ENCODE results near the gene OR6K2. TPM values are rescaled to one million over a fixed set of nuclear protein-coding genes. Genes with fewer than 3 reads are reported as not detected.
A peak's percentile ranks its signal among the peaks of the same experiment; 100 is the strongest.

OR6K2 gene
- total RNA-seq, 2 donors from 2014 or later = not detected

DNA sequence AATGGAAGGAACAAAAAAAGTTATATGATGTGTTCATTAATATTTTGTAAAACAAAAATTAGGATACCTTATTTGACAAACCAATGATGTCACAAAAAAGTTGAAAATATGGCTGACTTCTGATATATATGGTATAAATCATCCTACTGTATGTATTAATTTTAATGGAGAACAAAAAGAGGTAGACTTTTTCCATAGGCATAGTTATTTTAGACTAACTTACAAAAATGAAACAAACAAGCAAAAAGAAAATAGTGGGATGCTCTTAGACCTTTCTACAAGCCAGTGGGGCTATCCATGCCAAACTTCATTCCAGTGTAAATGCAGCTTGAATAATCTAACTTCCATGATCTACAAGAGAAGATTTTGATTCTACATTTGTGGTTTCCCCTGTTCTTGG, 13.4 kb downstream of the OR6K2 start:
- intact Hi-C loops (cut with DNase I) = no loop called here
- DNase-seq (no peak), ATAC-seq (no peak)

DNA sequence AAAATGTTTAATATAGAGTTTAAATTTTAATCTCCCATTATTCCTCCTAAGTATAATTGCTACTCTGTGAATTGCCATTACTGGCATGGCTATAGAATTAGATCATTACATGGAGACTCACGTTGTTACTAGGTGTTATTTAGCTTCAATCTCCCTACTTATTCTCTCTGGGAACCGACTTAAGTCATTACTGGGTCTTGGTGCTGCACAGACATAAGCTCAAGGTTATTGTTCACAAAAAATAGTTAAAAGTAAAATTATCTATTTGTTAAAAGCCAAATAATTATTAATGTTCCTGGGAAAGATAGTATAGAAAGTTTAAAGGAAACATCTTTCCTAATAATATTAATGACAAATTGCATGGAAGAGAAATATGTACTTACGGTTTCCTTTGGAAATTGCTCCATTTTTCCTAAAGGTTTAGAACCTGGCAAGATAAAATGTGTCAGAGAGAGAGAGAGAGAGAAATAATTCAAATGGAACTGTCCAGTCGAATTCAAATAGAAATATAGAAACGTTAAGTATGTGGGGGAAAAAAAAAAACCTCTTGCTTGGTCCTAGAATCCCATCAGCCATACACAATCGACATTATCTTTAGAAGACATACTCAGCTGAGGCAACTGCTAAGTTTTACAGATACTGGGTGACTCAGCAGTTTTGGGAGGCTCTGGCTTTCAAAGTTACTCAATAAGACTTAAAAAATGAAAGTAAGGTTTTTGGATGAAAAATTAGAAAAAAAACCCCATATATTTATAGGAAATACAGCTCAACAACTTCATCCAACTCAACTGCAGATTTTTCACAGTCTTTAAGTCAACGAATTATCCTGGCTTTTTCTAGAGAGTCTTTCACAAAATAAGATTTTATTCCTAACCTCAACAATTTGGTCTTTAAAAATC, 14.1 kb downstream of the OR6K2 start, which contains the start of gene SPTA1:
TSS of gene SPTA1 (minus strand) at position 605 of the 899 bp plus-strand sequence. CDS start at position 407, 198 bp downstream.
- intact Hi-C loops (cut with DNase I) = no loop called here
- DNase-seq = no peak
- no peak for ATAC-seq

DNA sequence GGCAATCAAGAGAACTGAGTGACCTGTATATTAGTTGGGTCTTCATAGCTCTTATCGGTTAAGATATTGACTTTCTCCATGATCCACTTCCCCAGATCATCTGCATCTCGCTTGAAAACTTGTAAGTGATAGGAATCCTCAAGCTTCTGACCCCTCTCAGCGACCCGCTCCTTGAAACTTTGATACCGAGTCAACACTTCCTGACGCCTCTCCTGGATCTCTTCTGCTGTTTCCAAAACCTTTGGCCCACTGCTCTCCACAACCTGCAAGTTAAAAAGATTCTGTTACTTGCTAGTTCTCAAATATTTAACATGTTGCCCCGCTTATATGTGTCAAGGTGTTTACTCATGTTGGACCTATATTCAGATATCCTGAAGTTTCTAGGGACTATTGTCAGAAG, 15.4 kb downstream of the OR6K2 start:
- ATAC-seq = no peak
- no peak for DNase-seq
- intact Hi-C loops (cut with DNase I) = no loop called here

DNA sequence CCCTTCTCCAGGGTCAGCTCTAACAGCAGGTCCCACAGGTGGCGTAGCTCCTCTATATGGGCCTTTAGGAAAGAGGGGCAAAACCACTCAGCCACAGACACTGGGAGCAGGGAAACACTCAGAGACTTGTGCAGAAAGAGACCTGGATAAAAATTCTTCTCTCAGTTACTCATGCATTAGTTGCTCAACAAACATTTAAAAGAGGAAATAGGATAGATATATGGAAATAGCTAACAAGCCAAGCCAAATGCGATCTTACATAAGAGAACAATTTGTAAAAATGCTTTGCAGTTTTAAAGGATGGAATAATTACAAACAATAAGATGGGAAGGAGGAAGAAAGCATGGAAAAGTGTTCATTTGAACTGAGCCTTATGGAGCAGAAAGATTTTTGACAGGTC, 18.8 kb downstream of the OR6K2 start:
- intact Hi-C loops (cut with DNase I) = no loop called here
- no peak for DNase-seq
- ATAC-seq = no peak

DNA sequence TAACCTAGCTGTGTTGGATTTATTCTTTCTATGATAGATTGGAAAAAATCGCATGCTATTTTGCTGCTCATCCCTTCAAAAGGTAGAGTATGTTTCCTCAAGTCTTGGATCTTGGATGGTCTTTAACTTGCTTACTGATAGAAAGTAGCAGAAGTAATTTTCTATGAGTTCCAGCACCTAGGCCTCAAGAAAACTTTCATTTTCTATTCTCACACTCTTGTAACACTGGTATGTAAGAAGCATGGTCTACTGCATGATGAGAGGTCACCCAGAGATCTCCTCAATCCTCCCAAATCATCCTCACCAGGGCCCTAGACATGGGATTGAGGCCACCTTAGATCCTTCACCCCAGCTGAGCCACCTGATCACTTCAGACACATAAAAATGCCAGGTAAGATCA, 21.2 kb downstream of the OR6K2 start:
- DNase-seq (no peak), ATAC-seq (no peak)
- intact Hi-C loops (cut with DNase I) = no loop called here

DNA sequence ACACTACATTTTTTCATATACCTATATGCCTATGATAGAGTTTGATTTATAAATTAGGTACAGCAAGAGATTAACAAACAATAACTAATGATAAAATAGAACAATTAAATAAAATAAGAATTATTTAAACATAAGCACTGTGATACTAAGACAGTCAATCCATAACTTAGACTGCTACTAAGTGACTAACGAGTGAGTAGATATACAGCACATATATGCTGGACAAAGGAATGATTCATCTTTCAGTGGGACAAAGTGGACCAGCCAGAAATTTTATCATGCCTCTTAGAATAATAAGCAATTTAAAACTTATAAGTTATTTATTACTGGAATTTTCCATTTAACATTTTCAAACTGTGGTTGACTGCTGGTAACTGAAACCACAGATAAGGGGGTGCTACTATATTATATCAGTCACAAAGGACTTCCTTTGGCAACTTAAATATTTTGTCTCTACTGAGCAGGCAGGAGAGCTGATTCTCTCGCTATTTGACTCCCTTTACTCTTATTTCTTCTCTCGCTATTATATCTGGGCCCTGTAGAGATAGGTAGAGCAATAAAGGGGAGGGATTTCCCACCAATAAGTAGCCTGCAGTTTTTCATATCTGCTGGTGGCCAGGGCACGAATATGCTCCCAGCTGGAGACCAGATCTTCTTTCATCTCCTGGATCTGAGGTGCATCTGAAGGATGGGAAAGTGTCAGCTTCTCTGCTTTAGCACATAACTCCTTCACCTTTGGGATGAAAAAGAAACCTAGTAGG, 24.7 kb downstream of the OR6K2 start:
- DNase-seq (no peak), ATAC-seq (no peak)
- intact Hi-C loops (cut with DNase I) = no loop called here

DNA sequence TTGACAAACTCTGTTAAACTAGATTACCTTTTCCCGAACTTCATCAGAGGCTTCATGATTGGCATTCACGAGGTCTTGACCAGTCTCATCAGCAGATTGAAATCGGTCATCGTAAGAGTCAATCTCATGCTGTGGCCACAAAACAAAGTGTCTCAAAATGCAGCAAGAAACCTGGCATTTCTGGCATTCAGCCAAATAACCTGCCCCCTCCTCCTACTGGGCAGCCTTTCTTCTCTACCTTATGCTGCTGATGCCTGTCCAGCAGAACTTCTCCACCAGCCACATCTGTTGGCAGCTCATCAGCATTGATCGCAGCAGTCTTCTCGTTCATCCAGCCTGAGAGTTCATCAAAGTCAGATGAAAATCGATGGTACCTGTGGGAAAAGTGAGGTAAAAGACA, 26.1 kb downstream of the OR6K2 start:
- ATAC-seq (no peak), DNase-seq (no peak)
- intact Hi-C loops (cut with DNase I) = no loop called here

DNA sequence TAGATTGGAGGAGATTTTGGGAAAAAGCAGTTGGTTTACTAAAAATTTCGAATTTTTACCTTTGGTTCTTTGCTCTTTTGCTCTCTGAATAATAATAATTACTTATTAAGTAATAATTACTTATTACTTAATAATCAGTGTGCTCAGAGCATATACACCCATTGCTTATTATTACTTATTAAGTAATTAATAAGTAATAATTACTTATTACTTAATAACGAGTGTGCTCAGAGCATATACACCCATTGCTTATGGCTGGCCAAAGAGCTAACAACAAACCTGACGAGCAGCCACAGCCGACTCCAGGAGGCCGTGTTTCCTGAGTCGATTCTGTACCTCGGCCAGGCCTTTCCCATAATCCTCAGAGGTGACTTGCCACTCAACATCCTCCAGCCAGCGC, 34.4 kb downstream of the OR6K2 start:
- no peak for DNase-seq
- intact Hi-C loops (cut with DNase I) = no loop called here

DNA sequence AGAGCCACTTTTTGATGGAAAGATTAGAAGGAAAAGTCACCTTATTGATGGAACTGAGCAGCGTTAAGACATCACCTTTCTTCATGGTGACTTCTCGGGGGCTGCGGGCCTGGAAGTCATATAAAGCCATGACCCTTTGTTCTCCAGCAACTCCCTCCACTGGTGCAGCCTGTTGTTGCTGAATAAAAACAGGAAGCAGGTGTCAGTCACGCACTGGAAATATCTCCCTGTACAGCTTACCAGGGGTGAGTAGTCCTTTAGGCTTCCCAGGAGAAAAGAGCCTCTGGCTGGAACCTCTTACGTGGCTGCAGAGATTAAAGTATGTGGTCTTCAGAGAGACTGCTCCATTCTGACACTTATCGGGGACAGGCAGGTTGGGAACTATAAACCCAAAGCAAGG, 45.9 kb downstream of the OR6K2 start:
- no peak for ATAC-seq
- peak; percentile 18 for DNase-seq
- intact Hi-C loops (cut with DNase I) = no loop called here

More for the DNA sequence above, 34.4 kb downstream of the OR6K2 start:
- no peak for ATAC-seq

DNA sequence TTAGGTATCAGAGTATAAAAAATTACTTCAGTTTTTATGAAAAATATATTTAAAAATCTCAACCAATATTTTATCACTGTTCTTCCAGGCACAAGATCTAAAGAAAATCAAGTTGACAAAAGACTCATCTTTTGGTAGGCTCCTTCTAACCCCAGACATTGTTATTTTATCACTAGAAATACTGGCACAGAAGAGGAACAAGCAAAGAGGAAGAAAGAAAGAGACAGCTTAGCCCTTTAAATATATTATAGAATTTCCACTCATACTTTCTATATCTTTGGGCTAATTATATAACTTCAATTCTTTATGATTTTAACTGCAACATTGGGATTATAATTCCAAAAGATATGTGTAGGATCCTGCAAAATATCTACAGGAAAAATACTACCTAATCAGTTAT, 46.4 kb downstream of the OR6K2 start:
- DNase-seq = no peak
- intact Hi-C loops (cut with DNase I) = no loop called here
- no peak for ATAC-seq

DNA sequence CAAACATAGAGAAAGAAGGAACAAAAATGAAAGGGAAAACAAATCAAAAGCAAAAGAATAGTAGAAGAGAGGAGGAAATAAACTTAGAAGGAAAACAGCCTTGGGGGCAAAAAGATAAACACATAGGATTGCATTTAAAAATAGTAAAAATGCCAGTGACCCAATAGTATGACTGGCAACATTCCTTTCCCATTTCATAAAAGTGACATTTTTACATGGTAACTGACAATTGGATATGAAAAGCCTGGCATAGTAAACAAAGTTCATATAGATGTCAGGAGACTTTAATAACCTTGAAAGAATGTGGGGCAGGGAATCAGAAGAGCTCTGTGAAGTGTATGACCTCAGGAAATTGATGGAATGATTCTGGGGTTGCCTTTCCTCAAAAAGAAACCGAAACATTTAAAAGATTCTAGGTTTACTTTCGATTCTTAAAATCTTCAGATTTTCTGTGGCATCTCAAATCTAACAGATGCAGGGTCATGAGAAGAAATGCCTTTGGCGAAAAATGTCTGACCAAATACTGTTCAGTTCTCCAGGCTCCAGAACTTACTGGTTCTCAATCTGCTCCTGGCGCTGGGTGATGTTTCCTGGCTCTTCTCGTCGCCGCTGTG, 47.6 kb downstream of the OR6K2 start:
- DNase-seq = no peak
- no peak for ATAC-seq
- intact Hi-C loops (cut with DNase I) = no loop called here

Other genes with a start within 250 kb of the OR6K2 start
- gene OR10K1, start 238.8 kb downstream of the OR6K2 start, total RNA-seq = not detected
- not detected for gene OR10R2, start 228.4 kb downstream of the OR6K2 start, total RNA-seq
- gene OR6Y1, start 146.2 kb downstream of the OR6K2 start, total RNA-seq = not detected
- gene OR6P1, start 130.1 kb downstream of the OR6K2 start, total RNA-seq = not detected
- not detected for gene OR10X1, start 120.8 kb downstream of the OR6K2 start, total RNA-seq
- not detected for gene OR10Z1, start 95.4 kb downstream of the OR6K2 start, total RNA-seq
- gene SPTA1, start 13.9 kb downstream of the OR6K2 start, total RNA-seq = under 1 TPM; 0.03 to 0.15 TPM
- gene OR6K3, start 20.1 kb upstream of the OR6K2 start, total RNA-seq = not detected
- not detected for gene OR6K6, start 54.1 kb upstream of the OR6K2 start, total RNA-seq
- gene OR6N1, start 71.5 kb upstream of the OR6K2 start, total RNA-seq = not detected
- gene OR6N2, start 80.6 kb upstream of the OR6K2 start, total RNA-seq = not detected
- gene MNDA, start 130.7 kb upstream of the OR6K2 start, total RNA-seq = 1 to 10 TPM; 5.2 to 9.5 TPM
- under 1 TPM; 0.55 to 0.59 TPM for gene PYHIN1, start 230.9 kb upstream of the OR6K2 start, total RNA-seq